DMS 273 treated with DMSO at 0.1 percent for 48 hours (cell line): ENCODE data around the gene KAT6B.
"Not testable (repeated sequence)": the region's sequence is repeated elsewhere in the genome, so short reads cannot be mapped to it uniquely, and the experiment has no call there.

ENCODE experiments used
- DNase-seq: peaks from one replicate; lab custom pipeline; 2025; lab: John Stamatoyannopoulos, UW

The KAT6B gene

DNA sequence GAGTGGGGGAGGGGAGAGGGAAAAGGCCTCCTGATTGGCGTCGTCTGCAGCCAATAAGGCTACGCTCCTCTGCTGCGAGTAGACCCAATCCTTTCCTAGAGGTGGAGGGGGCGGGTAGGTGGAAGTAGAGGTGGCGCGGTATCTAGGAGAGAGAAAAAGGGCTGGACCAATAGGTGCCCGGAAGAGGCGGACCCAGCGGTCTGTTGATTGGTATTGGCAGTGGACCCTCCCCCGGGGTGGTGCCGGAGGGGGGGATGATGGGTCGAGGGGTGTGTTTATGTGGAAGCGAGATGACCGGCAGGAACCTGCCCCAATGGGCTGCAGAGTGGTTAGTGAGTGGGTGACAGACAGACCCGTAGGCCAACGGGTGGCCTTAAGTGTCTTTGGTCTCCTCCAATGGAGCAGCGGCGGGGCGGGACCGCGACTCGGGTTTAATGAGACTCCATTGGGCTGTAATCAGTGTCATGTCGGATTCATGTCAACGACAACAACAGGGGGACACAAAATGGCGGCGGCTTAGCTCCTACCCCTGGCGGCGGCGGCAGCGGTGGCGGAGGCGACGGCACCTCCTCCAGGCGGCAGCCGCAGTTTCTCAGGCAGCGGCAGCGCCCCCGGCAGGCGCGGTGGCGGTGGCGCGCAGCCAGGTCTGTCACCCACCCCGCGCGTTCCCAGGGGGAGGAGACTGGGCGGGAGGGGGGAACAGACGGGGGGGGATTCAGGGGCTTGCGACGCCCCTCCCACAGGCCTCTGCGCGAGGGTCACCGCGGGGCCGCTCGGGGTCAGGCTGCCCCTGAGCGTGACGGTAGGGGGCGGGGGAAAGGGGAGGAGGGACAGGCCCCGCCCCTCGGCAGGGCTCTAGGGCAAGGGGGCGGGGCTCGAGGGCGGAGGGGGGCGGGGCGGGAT, at the start of gene KAT6B:
Gene KAT6B, plus strand, starts transcription at position 459 of the 903 bp plus-strand sequence. CDS start 16,258 bp downstream, outside the sequence.
- peak; percentile 99 for DNase-seq

DNA sequence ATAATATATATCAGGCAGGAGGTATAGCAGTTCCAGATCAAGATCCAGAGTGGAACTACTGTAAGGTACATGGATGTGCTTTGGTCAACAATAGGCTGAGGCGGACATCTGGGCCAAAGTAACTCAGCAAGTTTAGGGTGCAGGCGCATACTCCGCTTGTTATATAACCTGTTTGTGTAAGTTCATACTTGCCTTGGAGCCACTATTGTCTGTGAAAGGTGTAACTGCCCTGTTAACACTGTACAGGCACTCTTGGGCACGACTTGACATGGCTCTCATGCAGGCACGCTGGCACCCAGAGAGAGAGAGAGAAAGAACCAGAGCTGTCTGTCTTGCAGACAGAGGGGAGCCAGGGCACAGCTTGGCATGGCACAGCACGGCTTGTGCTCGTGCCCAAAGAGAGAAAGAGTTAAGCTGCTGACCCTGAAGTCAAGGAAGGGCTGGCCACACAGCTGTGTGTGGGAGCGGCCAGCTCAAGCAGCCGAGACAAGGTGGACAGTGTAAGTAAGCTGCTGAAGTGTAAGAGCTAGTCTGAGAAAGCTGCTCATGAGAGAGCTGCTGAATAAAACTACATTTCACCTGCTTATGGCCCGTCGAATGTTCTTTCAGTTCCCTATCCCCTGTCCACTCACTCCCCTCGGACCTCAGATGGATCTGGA, 47.8 kb upstream of the KAT6B start:
- no peak for DNase-seq

DNA sequence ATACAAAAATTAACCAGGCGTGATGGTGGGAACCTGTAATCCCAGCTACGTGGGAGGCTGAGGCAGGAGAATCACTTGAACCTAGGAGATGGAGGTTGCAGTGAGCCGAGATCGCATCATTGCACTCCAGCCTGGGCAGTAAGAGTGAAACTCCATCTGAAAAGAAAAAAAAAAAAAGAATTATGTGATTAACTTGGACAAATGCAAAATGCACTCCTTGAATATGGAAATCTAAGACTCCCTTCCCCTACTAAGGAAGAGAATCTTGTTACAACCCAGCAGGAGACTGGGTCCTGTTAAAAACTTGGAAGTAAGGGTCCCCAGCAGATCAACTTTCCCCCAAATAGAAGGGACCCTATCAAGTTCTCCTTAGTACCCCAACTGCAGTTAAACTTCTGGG, 44.5 kb upstream of the KAT6B start:
- DNase-seq, result not testable (repeated sequence)

DNA sequence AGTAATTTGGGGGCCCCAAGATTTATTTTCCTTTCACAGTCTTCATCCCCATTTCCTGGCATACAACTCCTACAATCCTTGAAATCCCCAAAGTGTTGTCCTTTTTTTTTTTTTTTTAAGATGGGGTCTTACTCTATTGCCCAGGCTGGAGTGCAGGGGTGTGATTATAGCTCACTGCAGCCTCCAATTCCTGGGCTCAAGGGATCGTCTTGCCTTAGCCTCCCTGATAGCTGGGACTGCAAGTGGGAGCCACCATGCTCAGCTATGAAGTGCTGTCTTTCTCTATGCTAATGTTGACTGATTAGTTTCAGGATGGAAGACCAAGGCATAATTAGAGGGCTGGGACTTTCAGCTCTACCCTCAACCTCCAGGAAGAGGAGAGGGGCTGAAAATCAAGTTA, 41.9 kb upstream of the KAT6B start:
- DNase-seq, result no peak

DNA sequence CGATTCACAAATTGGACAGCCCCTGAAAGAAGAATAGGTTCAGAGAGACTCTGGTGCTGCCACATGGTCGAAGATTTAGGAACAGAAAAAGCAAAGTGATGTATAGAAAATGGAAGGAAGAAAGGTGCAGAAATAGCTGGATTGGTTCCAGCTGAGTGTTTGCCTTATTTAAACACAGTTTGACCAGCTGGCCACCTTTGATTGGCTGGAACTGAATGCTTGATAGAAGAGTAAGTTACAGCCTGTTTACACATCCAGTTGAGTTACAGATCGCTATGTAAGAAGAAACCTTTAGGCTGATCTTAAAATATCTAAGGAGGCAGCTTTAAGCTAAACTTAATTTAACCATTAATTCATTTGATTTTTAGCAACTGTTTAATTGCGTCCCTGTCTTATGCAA, 40.3 kb upstream of the KAT6B start:
- no peak for DNase-seq

DNA sequence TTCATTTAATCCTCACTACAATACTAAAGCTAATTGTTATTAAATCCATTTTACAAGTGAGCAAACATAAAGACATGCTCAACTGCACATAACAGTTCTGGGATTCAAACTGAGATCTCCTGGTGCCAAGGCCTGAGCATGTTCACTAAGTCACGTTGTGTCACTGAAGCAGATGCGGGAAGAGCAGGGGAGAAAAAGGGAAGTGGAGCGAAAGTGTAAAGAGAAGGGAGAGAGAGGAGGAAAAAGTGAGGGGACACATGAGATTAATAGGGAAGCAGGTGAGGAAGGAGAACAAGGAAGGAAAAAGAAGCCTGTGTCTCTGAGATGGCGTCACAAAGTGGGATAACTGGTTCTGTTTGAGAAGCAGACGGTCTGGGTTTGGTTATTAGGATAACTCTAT, 38.9 kb upstream of the KAT6B start:
- no peak for DNase-seq

DNA sequence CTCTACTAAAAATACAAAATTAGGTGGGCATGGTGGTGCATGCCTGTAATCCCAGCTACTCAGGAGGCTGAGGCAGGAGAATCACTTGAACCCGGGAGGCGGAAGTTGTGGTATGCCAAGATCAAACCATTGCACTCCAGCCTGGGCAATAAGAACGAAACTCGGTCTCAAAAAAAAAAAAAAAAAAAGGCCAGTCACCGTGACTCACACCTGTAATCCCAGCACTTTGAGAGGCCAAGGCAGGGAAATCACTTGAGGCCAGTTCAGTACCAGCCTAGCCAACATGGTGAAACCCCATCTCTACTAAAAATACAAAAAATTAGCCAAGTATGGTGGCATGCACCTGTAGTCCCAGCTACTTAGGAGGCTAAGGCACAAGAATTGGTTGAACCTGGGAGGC, 34.4 kb upstream of the KAT6B start:
- not testable (repeated sequence) for DNase-seq

DNA sequence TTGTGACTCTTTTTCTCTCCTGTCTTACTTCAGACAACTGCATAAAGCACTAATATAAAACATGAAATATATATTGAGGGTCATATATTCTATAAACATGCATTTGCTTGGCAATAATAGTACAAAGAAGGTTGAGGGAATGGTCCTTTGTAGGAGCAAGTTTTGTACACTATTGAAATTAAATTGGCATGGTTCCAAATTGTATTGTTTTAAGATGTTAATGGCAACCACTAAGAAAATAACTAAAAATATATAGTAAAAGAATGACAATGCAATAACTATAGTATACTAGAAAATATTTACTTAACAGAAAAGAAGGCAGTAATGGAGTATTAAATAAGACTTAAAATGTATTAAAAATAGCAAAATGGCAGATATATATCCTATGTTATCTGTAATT, 33.7 kb upstream of the KAT6B start:
- no peak for DNase-seq

DNA sequence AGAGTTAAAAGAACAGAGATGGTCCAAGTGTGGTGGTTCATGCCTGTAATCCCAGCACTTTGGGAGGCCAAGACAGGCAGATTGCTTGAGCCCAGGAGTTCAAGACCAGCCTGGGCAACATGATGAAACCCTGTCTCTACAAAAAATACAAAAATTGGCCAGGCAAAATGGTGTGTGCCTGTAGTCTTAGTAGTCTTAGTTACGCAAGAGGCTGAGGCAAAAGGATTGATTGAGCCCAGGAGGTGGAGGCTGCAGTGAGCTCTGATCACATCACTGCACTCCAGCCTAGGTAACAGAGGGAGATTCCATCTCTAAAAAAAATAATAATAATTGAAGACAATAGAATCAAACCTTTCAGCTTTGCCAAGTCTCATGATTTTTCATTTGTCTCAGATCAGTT, 33.2 kb upstream of the KAT6B start:
- not testable (repeated sequence) for DNase-seq

DNA sequence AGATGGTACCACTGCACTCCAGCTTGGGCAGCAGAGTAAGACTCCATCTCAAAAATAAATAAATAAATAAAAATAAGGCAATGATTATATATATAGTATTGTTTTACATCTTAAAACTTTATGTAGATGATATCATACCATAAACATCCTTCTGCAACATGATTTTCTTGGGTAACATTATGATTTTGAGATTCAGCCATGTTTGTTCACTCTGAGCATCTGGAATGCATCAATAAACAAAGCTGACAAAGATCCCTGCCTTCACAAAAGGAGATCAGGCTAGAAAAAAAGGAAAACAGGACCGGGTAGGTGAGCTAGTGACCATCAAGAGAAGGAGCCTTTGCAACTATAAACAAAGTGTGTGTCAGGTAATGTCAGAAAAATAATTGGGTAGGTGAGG, 31.9 kb upstream of the KAT6B start:
- no peak for DNase-seq

DNA sequence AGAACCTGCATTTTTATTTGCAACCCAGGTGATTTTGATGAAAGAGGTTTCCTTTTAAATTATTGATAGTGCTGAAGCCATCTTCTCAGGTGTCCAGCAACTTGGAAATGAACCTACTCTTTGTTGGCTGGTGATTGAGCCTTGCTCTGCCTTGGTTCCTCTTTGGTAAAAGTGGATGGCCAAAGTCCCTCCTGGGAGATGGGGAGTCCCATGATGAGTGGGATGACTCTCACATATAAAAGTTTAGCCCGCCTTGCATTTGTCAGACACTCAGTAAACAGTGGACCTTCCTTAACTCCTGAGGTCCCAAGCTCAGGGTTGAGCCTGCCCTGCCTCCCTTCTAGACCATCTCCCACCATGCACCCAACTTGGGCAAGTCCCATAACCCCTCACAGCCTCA, 28.9 kb upstream of the KAT6B start:
- DNase-seq, result no peak

DNA sequence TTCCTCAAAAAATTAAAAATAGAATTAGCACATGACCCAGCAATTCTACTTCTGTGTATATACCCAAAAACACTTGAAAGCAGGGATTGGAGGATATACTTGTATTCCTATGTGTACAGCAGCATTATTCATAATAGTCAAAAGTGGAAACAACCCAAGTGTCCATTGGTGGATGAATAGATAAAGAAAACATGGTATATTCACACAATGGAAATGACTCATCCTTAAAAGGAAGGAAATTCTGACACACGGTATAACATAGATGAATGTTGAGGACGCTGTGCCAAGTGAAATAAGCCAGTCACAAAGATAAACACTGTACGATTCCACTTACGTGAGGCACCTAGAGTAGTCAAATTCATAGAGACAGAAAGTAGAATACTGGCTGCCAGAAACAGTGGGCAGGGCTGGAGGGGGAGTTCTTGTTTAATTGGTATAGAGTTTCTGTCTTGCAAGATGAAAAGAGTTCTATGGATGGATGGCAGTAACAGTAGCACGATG, 26.6 kb upstream of the KAT6B start:
- DNase-seq, result no peak

DNA sequence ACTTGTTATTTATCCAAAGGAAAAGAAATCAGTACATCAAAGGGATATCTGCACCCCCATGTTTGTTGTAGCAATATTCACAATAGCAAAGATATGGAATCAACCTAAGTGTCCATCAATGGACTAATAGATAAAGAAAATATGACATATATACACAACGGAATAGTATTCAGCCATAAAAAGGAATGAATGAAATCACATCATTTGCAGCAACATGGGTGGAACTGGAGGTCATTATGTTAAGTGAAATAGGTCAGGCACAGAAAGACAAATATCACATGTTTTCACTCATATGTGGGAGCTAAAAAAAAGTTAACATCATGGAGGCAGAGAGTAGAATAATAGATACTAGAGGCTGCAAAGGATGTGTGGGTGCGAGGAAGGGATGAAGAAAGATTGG, 25.0 kb upstream of the KAT6B start:
- DNase-seq, result no peak

DNA sequence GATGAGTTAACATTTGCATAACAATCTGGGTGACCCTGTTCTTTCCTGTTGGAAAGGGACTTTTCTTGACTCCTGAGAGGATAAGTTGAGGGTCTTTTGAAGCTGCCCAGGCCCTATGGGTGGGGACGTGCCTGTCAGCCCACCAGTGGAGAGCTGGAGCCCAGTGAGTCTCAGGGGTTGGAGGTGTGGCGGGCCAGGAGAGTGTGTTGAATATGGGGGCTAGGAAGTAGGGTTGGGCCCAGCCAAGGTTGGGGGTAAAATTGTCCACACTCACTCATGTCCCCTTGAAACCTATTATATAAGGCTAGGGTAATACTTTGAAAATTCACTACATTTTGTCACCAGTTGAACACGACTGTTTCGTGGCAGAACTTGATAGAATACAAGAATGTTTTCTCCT, 17.9 kb upstream of the KAT6B start:
- no peak for DNase-seq

DNA sequence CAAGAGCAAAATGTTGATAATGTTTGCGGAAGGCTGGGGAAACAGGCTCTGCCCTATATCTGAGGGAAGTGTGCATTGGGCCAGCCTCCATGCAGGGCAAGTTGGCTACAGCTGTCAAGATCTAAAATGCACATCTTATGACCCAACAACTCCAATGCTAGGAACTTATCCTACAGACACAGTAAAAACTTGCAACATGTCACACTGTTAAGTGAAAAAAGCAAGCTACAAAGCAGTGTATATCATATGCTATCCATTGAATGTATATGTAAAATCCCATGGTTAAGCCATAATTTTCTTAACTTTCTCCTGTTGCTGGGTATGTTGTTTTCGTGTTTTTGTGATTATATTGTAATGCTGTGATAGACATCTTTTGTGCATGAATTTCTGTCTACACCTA, 16.3 kb upstream of the KAT6B start:
- DNase-seq, result no peak

DNA sequence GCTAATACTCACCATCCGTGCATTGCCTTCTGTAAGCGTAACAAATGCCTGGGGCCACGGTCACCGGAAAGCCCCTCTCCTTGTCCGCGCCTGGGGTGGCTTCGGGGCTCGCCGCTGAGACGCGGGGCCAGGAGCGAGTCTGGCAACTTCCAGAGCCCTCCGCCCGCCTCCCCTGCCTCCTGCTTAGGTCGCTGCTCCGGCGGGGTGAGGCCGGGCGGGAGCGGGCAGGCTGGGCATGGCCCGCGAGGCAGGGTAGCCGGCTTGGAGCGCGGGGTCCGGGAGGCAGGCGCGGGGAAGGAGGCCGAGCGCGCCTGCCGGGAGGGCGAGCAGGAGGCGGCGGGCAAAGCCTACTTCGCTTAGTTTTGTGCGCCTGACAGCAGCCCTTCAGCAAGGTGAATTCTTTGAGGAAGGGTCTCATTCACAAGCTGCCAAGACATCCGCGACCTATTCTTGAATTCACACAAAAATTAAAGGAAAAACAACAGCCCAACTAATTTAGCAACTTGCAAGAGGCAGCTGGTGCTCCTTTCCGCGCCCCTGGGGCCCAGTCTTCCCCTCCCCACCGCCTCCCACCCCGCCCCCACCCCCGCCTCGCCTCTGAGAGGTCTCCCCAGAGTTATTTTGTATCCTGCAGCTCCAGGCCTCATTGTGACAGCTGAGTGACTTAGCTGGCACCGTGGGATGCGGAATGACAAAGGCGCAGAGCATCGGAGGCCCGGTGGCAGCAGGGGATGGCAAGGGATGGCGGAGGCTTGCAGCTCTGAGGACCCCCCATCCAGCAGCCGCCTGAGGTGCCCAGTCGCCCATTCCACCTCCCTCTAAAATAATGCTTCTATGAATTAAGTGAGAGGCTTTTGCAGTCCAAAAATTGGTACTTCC, 12.8 kb upstream of the KAT6B start:
- DNase-seq, result no peak

DNA sequence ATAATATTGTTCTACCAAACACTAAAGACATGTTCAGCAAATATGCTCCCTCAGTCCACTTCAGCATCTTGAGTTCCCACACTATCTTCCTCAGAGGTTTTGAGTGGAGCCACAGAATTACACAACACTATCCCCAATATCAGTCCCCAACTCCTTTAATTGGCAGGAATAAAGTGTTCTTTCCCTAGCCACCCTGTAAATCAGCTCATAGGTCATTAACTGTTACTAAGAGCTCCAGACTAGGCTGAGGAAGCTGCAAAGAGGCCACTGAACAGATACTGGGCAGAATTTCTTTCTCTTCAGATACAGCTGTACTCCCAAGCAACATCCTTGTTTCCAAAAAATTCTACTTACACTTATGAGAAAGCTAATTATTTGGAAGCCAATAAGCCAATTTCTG, 11.6 kb upstream of the KAT6B start:
- DNase-seq, result no peak

DNA sequence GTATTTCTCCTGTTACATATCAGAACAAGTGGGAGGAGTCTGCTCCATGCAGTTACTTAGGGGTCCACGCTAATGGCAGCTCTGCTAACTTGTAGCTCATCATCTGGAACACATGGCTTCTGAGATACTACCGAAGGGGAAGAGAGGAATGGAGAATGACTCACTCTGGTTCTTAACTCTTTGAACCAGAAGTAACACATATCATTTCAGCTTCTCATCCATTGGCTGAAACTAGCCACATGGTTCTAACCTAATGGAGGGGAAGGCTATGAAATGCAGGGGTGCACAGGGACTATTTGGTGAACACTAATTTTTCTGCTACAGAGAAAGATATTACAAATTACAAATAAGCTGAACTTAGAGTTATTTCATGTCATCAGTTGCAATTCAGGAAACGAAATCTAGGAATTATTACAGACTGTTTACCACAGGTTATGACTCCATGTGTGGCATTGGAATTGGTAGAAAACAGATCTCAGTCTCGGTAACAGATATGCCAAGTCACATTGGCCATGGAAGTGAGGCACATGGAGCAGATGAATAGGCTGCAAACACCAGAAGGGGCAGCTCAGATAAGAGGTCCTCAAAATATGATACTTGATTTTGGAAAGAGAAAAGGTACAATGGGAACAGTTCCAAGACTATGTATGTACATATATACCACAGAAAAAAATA, 9.4 kb upstream of the KAT6B start:
- DNase-seq, result no peak

DNA sequence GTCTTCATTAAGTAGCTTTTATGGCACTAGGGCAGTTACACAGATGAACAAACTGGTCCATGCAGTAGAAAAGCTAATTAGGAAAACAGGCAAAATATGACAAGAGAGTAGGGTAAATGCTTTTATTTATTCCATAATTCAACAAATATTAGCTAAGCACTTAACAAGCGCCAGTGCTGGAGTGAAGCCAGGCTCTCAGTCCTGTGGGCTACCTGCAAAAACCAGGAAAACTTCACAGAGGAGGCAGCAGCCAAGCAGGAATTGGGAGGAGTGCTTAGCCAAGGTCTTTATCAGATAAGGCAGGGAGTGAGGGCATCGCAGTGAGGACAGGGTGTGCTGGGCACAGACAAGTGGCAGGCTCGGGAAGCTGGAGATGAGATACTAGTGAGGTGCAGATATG, 4.9 kb upstream of the KAT6B start:
- no peak for DNase-seq

DNA sequence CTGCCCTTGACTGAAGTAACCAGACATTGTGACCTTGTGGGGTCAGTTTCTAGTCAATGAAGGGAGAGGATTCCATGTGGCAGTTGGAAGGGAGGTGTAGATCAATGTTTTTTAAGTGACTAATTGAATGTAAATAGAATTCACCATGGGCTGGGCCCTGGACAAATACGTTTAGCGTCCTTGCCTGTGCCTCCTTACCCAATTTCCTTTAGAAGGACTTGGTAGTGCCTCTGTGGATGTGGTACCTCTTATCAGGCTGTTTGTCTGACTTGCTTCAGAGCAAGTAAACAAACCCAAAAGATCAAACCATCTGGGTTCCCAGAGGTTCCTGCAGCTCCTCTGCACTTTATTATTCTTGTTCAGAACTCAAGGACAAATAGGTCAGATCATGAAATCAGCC, 4.3 kb upstream of the KAT6B start:
- no peak for DNase-seq

DNA sequence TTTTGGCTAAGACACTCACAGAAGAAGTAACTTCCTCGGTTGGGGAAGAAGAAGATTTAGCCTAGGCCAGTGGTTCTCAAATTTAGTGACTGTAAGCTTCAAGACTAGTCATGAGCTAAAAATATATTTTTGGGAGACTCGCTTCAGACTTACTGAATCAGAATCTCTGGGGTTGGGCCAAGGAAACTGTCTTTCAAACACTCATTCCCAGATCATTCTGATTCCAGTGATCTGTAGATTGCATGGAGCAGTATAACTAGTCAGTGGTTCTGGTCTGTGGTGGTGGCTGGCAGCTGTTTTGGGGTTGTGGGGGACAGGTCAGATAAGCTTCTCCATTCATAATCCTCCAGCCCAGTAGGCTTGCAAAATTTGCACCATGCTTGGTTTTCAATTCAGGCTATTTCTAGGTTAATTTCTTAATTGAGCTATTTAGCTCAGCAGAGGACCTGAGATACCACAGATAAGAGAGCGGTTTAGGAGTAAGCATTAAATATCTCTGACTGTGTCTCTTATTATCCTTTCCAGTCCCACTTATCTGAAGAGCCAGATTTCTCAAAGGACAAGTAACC, 3.8 kb upstream of the KAT6B start:
- no peak for DNase-seq
